ELR (cell line): ENCODE data around the gene KLHDC1.
"Not testable (repeated sequence)": the region's sequence is repeated elsewhere in the genome, so short reads cannot be mapped to it uniquely, and the experiment has no call there.

Experiments
- DNase-seq: peaks from one replicate; pipeline ENCODE4 v3.0.0-alpha.2; 2015; ENCODE audit warnings: low read depth

Gene KLHDC1, protein sequence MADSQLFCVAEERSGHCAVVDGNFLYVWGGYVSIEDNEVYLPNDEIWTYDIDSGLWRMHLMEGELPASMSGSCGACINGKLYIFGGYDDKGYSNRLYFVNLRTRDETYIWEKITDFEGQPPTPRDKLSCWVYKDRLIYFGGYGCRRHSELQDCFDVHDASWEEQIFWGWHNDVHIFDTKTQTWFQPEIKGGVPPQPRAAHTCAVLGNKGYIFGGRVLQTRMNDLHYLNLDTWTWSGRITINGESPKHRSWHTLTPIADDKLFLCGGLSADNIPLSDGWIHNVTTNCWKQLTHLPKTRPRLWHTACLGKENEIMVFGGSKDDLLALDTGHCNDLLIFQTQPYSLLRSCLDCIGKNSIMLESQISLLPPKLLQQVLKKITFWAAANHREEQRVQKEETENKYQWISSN

DNA sequence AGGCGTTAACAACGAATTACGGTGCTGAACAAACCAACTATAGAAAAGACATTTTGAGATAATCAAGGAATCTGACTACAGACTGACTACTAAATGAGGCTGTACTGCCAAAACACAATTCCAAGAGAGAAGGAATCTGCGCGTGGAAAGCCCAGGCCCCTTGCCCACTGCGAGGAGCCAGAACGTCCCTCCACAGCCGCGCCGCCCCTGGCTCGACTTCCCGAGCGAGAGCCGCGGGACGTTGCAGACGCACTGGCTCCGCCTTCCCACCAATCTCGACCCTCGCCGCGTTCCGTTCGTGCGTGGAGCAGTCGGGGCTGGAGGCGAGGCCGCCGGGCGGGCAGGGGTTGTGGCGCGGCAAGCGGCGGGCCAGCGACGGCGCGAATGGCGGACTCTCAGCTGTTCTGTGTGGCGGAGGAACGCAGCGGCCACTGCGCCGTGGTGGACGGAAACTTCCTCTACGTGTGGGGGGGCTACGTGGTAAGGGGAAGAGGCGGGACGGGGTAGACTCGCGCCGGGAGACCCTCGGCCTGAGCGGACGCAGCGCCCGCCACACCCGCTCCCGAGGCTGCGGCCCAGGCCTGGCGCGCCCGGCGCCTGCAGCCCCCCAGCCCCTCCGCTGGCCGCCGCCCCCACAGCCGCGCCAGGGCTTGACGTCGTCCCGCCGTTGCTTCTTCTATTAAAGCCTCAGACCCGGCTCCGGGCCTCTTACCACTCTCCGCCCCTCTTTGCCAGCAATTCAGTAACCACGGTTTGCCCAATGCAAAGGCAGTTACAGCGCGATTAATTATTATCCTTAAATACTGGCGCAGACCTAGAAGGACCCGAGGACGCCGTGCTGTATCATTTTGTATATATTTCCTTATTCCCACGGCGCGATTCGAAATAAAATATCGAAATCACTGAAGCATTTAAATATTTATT lies at the start of gene KLHDC1:
TSS of gene KLHDC1 (plus strand) at position 310 of the 924 bp plus-strand sequence. CDS start at position 385, 75 bp downstream.
- peak; percentile 84 for DNase-seq

GRCh38 chr14:49653508-49653907 lies 39.4 kb upstream of the KLHDC1 start:
- no peak for DNase-seq

GRCh38 chr14:49654511-49654910 lies 38.4 kb upstream of the KLHDC1 start:
- DNase-seq = no peak

- DNase-seq = peak; percentile 32
Observed at GRCh38 chr14:49657500-49657899, 35.4 kb upstream of the KLHDC1 start.

DNA sequence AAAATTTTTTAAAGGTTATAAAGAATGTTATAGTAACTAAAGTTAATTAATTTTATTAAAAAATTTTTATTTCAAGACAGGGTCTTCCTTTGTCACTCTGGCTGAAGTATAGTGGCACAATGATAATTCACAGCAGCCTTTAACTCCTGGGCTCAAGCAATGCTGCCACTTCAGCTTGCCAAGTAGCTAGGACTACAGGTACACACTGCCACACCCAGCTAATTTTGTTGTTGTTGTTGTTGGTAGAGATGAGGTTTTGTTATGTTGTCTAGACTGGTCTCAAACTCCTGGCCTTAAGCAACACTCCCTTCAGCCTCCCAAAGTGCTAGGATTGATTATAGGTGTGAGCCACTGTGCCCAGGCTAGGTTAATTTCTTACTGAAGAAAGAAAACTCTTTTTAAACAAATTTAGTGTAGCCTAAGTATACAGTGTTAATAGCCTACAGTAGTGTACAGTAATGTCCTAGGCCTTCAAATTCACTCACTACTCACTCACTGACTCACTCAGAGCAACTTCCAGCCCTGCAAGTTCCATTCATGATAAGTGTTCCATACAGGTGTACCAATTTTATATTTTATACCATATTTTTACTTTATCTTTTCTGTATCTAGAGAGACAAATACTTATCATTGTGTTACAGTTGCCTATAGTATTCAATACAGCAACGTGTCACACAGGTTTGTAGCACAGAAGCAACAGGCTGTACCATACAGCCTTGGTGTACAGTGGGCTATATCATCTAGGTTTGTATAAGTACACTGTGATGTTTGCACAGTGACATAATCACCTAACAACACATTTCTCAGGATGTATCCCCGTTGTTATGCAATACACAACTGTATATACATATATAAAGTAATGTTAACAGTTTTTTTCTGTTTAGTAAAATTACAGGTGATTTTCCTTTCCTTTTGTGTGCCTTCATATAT lies 33.1 kb upstream of the KLHDC1 start:
- peak; percentile 33 for DNase-seq

DNA sequence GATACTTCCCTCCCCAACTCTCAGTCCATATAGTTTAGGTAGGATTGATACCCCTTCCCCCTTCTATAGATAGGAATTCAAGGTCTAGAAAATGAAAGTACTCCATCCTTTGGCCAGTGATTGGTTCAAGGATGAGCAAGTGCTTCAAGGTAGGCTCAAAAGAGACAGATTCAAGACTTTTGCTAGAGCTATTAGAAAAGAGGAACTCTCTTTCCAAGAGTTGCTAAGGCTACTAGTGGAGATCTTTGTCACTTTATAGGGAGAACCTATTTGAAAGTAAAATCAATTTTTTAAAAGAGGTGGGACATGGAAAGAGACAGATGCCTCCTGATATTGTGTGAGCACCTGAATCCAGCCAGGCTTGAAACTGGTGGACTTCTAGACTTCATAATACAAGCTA lies 22.4 kb upstream of the KLHDC1 start:
- no peak for DNase-seq

- DNase-seq = no peak
Observed at GRCh38 chr14:49673586-49673985, 19.3 kb upstream of the KLHDC1 start.

DNA sequence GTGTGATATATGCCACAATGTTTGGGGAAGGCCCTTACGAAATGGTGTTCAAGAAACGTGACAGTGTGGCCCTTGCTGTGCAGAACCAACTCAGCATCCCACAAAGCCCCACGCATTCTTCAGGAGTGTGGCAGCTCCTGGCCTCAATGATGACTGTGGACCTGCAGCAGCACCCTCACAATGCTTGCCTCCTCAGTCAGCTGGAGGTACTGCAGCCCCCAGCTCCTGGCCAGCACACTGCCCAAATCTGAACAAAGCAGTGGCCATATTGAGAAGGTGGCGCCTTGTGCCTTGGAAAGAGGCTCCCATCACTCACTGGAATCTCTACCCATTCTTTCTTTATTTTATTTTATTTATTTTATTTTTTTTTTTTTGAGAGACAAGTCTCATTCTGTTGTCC lies 15.3 kb upstream of the KLHDC1 start:
- DNase-seq = no peak

DNA sequence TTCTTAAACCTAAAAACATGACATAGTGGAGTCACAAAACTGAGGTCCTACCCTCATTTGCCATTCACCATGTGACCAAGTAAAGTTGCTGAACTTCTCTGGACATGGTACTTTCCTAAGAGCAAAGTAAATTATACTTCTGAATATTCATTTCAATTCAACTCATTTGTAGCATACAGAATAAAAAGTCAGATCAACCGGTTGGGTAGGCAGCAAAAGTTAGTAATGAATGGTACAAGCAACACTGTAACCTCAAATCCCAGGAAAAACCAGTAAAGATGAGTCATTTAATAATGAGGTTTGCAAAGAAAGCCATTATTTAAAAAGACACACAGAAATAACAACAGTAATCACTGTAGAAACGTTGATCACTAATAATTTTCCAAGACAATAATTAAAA lies 13.6 kb upstream of the KLHDC1 start:
- peak; percentile 49 for DNase-seq

DNA sequence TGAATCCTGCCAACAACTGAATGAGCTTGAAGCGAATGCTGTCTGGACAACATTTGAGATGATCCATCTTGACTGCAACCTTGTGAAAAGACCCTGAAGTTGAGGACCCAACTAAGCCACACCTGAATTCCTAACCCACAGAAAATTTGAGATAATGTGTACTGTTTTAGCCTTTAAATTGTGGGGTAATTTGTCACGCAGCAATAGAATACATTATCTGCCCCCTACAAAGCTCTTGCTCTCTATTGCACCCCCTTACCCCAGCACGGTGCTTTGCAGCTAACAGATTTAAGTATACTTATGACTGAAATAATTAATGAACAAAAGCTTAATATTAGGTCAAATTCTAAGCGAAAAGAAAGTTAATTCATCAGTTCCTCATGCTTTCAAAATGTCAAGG lies 6.5 kb upstream of the KLHDC1 start:
- no peak for DNase-seq

DNA sequence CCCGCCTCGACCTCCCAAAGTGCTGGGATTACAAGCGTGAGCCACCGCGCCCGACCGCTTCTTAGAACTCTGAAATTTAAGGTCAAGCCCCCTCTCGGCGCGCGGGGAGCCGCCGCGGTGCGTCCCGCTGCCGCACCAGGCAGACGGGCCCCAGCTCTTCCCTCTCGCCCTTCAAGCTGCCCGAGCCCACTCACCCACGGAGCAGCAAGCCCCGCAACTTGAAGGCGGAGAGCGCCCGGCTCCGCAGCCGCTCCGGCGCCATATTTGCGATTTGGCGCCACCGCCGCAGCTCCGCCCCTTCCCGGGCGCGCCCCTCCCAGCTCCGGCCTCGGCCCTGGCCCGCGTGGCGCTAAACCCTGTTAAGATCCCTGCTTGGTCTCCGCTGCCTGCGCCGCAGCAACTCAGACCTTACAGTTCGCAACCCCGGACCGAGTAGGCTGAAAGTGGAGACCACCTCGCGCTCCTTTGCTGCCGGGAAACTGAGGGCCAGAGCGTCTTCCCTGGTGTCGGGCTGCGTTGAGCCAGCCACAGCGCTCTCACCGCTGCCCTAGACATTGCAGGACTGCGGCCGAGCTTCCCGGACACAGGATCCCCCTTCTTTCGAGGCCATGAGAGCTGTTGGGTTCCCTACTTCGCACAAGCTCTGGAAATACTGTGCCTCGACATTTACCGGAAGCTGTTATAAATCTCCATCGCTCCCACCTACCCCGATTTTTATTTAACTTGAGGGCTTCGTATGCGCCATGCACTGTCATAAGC lies 4.8 kb upstream of the KLHDC1 start, which contains the start of gene POLE2:
TSS of gene POLE2 (minus strand) at position 273 of the 759 bp plus-strand sequence. CDS start at position 262, 11 bp downstream.
- DNase-seq = peak; percentile 82

DNA sequence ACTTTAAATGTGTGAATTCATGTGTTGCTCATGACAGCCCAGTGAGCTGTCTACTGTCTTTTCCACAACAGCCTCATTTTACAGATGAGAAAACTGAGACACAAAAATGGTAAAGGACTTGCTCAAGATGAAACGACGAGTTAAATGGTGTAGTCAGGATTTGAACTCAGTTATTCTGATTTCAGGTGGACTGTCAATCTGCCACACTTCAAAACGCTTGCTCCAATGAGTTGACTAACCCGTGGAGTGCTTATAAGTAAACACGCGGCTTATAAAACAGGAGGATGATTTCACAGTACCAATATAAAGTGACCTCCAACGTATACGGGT lies 4.3 kb upstream of the KLHDC1 start:
- DNase-seq = no peak

DNA sequence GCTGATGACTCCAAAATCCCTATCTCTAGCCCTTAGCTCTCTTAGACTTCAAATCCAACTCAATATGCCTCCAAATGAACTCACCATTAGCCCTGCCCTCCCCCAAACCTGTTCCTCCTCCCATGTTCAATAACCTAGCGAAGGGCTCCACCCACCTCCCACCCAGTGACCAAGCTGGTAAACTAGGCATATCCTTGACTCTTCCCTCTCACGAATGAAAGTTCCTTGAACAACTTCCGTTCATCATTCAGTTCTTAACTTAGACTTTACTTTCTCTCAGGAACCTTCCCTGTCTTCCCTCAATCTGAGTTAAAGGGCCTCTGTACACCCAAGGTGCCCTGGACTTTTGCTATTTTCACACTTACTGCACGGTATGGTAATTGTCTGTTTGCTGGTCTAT lies 1.9 kb upstream of the KLHDC1 start:
- no peak for DNase-seq

DNA sequence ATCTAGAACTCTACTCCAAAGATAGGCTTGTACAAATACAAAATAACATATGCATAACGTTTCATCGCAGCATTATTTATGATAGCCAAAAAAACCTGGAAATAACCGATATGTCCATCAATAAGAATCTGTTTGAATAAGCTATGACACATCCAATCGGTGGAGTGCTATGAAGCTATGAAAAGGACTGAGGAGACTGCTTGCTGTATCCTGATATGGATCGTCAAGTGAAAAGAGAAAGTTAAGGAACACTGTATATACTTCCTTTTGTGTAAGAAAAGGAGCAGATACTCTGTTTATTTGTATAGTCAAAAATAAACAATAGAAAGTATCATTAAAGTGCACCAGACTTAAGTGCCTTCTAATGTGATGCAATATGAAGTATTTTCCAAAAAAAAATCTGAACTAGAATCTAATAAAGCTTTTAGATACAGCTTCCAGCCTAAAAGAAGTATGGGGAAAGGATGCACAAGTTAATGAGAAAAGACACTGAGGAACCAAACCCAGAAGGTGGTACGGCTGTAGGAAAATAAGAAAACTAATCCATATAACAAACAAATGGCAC lies 645 bp upstream of the KLHDC1 start:
- DNase-seq = peak; percentile 22

DNA sequence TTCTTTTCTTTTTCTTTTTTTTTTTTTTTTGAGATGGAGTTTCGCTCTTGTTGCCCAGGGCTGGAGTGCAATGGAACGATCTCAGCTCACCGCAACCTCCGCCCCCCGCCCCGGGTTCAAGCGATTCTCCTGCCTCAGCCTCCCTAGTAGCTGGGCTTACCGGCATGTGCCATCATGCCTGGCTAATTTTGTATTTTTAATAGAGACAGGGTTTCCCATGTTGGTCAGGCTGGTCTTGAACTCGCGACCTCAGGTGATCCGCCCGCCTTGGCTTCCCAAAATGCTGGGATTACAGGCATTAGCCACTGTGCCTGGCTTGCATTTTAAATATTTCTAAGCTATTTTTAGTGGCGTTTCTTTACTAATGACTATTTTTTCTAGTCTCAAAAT lies 810 bp downstream of the KLHDC1 start:
- not testable (repeated sequence) for DNase-seq

DNA sequence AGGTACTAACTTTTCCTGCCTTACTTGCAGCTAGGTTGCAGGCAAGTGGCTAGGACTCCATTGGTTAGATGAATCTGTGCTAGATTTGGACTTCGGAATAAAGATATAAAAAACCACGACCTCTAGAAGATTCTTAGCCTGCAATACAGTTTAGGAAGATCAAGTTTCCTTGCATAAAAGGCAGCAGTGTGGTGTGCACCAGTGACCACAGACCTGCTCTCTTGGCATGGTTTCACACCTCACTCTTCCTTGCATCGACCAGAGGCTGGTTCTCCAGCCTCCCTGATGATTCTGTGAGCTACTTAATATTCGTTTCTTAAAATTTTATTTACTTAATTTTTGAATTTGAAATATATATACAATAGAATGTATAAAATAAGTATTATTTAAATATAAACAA lies 9.8 kb downstream of the KLHDC1 start:
- no peak for DNase-seq

DNA sequence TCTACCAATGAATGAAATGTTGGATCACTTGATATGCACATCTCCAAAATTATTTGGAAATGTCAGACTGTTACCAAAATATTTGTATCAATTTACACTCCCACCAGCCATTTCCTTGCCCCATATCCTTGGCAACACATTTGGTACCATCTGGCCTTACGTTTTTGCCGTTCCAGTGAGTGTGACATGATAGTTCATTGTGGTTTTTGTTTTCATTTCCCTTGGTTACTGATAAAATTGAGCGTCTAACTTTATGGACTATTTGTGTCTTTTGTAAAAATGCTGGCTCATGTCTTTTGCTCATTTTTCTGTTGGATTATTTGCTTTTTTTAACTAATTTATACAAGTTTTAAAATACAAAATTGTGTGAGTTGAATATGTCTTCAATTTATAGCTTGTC lies 11.0 kb downstream of the KLHDC1 start:
- no peak for DNase-seq

GRCh38 chr14:49704471-49704870 lies 11.6 kb downstream of the KLHDC1 start:
- DNase-seq = not testable (repeated sequence)

- DNase-seq = not testable (repeated sequence)
Observed at GRCh38 chr14:49710993-49711392, 18.1 kb downstream of the KLHDC1 start.

- DNase-seq = no peak
Observed at GRCh38 chr14:49720744-49721143, 27.8 kb downstream of the KLHDC1 start.
